Measurements from ENCODE around the gene HES7. TPM values are rescaled to one million over a fixed set of nuclear protein-coding genes. Genes with fewer than 3 reads are reported as not detected.

Gene HES7
- total RNA-seq, 4 donors from 2014 or later = 1.4 TPM; not detected in 3

GRCh38 chr17:8147805-8148404 lies 24.0 kb upstream of the HES7 start:
- Histone ChIP-seq H3K27me3 (no peaks in the 10 kb centered on the region), H3K4me1 (peaks cover 50 to 81% (median 80%) of the 10 kb centered on the region in 4 donors), H3K4me3 (no peak overlapping the region), H3K36me3 (peaks cover 78 to 84% (median 81%) of the 10 kb centered on the region in 4 donors), H3K9me3 (no peaks in the 10 kb centered on the region), H3K27ac (replicated peaks in 1 of 4) (peak overlapping the region; percentile 94 to 100 (median 100))
- WGBS = 87% methylated on average over 10 of the region's 13 CpGs
- TF ChIP-seq CTCF (IDR thresholded peaks at IDR 0.05) = no peak
- TF ChIP-seq EP300 (IDR thresholded peaks at IDR 0.05) = no peak
- TF ChIP-seq POLR2A (IDR thresholded peaks at IDR 0.05; ENCODE audit: low read depth) = no peak
- TF ChIP-seq POLR2AphosphoS5 (IDR thresholded peaks at IDR 0.05) = peak in 1 of 2 donors; percentile 4
- no peak for DNase-seq (ENCODE audit: extremely low spot score)
- intact Hi-C loops (cut with DNase I) = no loop called here

DNA sequence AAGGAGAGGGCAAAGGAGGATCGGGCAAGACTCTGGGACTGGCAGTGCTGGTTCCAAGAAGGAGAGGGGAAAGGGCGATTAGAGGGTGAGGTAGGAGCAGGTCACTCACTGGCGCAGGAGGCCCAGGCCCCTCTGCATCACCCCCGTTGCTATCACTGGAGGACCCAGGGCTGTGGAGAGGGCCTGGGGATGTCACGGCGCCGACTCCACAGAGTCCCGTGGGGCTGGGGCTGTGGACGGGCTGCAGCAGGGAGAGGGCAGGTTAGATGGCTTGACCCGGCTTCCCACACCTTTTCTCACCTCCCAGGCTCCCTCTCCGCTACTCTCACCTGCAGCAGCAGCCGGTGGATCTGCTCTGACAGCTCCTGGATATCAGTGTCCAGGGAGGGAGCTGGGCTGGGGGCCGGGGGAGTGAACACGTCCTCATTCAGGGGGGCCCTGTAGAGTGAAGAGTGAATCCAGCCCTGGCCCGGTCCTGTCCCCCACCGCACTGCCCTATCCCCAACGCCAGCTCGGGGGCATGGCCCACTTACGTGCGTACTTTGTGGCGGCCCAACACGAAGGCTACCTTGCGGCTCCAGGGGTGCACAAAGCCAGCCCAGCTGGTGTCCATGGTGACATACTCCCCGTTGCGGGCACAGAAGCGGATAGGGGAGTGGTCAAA lies 23.4 kb upstream of the HES7 start:
- DNase-seq (ENCODE audit: extremely low spot score) = no peak

GRCh38 chr17:8146381-8147140 lies 22.7 kb upstream of the HES7 start:
- peaks cover 91 to 94% (median 93%) of the 10 kb centered on the region in 4 donors for H3K36me3 ChIP-seq
- no peak overlapping the region for H3K4me3 ChIP-seq
- H3K27ac ChIP-seq (replicated peaks in 1 of 4) = peak overlapping the region; percentile 94 to 100 (median 100)
- WGBS = 88% methylated on average over 14 of the region's 14 CpGs
- no peaks in the 10 kb centered on the region for H3K27me3 ChIP-seq
- TF ChIP-seq POLR2A (IDR thresholded peaks at IDR 0.05; ENCODE audit: low read depth) (no peak), EP300 (IDR thresholded peaks at IDR 0.05) (no peak), POLR2AphosphoS5 (IDR thresholded peaks at IDR 0.05) (no peak), CTCF (IDR thresholded peaks at IDR 0.05) (no peak)
- H3K4me1 ChIP-seq = peaks cover 47 to 89% (median 89%) of the 10 kb centered on the region in 4 donors
- intact Hi-C loops (cut with DNase I) = no loop called here
- DNase-seq (ENCODE audit: extremely low spot score) = no peak
- no peaks in the 10 kb centered on the region for H3K9me3 ChIP-seq

More for the DNA sequence above, 23.4 kb upstream of the HES7 start:
- H3K36me3 ChIP-seq = peaks cover 84 to 91% (median 86%) of the 10 kb centered on the region in 4 donors
- no peaks in the 10 kb centered on the region for H3K27me3 ChIP-seq
- no peaks in the 10 kb centered on the region for H3K9me3 ChIP-seq
- TF ChIP-seq POLR2AphosphoS5 (IDR thresholded peaks at IDR 0.05) (no peak), CTCF (IDR thresholded peaks at IDR 0.05) (no peak), EP300 (IDR thresholded peaks at IDR 0.05) (no peak), POLR2A (IDR thresholded peaks at IDR 0.05; ENCODE audit: low read depth) (no peak)
- peak overlapping the region; percentile 94 to 100 (median 100) for H3K27ac ChIP-seq (replicated peaks in 1 of 4)
- H3K4me1 ChIP-seq = peaks cover 44 to 82% (median 82%) of the 10 kb centered on the region in 4 donors
- WGBS = 85% methylated on average over 11 of the region's 26 CpGs
- intact Hi-C loops (cut with DNase I) = no loop called here
- no peak overlapping the region for H3K4me3 ChIP-seq

DNA sequence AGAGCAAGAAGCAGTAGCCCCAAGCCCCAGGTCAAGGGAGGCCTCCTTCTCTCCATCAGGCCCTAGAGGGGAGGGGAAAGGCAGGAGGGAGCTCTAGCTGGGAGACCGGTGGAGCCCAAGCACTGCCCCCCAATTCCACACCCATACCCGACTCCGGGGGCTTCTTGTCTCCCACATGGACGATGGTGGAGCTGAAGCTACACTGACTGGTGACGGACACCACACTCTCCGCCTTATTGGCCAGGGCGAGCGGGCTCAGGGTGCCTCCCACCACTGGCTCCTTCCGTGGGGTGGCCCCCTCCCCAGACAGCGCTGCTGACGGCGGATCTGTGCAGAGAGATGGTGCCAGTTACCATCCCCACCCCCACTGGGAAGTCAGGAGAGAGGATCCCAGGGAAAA lies 21.9 kb upstream of the HES7 start:
- 88% methylated on average over 10 of the region's 12 CpGs for WGBS
- Histone ChIP-seq H3K27me3 (no peaks in the 10 kb centered on the region), H3K9me3 (no peaks in the 10 kb centered on the region), H3K4me3 (no peak overlapping the region), H3K36me3 (peaks cover 99 to 100% (median 100%) of the 10 kb centered on the region in 4 donors), H3K4me1 (peaks cover 48 to 95% (median 94%) of the 10 kb centered on the region in 4 donors), H3K27ac (replicated peaks in 1 of 4) (peak overlapping the region; percentile 94 to 100 (median 100))
- DNase-seq (ENCODE audit: extremely low spot score) = no peak
- TF ChIP-seq POLR2AphosphoS5 (IDR thresholded peaks at IDR 0.05) (no peak), EP300 (IDR thresholded peaks at IDR 0.05) (no peak), POLR2A (IDR thresholded peaks at IDR 0.05; ENCODE audit: low read depth) (no peak), CTCF (IDR thresholded peaks at IDR 0.05) (no peak)
- intact Hi-C loops (cut with DNase I) = no loop called here

Data from esophagus muscularis mucosa (tissue), 4 donors.